ENCODE data around the gene NMNAT2. TPM values are rescaled to one million over a fixed set of nuclear protein-coding genes. Genes with fewer than 3 reads are reported as not detected.
"Not testable (repeated sequence)": the region's sequence is repeated elsewhere in the genome, so short reads cannot be mapped to it uniquely, and the experiment has no call there.

Gene NMNAT2
- total RNA-seq, 1 donor from 2014 or later = 0.49 TPM

- Histone ChIP-seq H3K4me1 (peaks cover 5% of the 10 kb centered on the region), H3K4me2 (no peak overlapping the region), H3K36me3 (no peaks in the 10 kb centered on the region), H3K4me3 (no peak overlapping the region), H3F3A (ENCODE audit: low read depth) (no peaks in the 10 kb centered on the region), H3K27me3 (no peaks in the 10 kb centered on the region), H3K9ac (no peak overlapping the region), H3K9me3 (ENCODE audit: low read depth) (no peaks in the 10 kb centered on the region), H3K79me2 (ENCODE audit: low read depth) (no peaks in the 10 kb centered on the region), H3K27ac (no peak overlapping the region), H4K20me1 (ENCODE audit: low read depth) (no peaks in the 10 kb centered on the region), H2AFZ (replicated peaks) (no peak overlapping the region)
- H3K36me3 Mint-ChIP-seq = no peaks in the 10 kb centered on the region
- DNase-seq (ENCODE audit: low spot score) = no peak
- H3K27me3 Mint-ChIP-seq (ENCODE audit: insufficient read depth, low read depth) = peaks cover 6% of the 10 kb centered on the region
- no peak for TF ChIP-seq CTCF (IDR thresholded peaks at IDR 0.05)
- no peak for TF ChIP-seq EZH2phosphoT487 (IDR thresholded peaks at IDR 0.05)
- no peak for TF ChIP-seq EZH2 (IDR thresholded peaks at IDR 0.05)
- no peak overlapping the region for H3K4me3 Mint-ChIP-seq
- H3K9me3 Mint-ChIP-seq = no peaks in the 10 kb centered on the region
- no peak overlapping the region for H3K27ac Mint-ChIP-seq
- H3K4me1 Mint-ChIP-seq = peaks cover 29% of the 10 kb centered on the region
Observed at GRCh38 chr1:183275322-183275721, 142.9 kb downstream of the NMNAT2 start.

- Histone ChIP-seq H3K27me3 (no peaks in the 10 kb centered on the region), H2AFZ (replicated peaks) (no peak overlapping the region), H3K4me3 (no peak overlapping the region), H3K9me3 (ENCODE audit: low read depth) (no peaks in the 10 kb centered on the region), H3K4me2 (no peak overlapping the region), H3K4me1 (peaks cover 5% of the 10 kb centered on the region), H3K9ac (no peak overlapping the region), H3F3A (ENCODE audit: low read depth) (no peaks in the 10 kb centered on the region), H4K20me1 (ENCODE audit: low read depth) (no peaks in the 10 kb centered on the region), H3K36me3 (no peaks in the 10 kb centered on the region), H3K27ac (no peak overlapping the region), H3K79me2 (ENCODE audit: low read depth) (no peaks in the 10 kb centered on the region)
- peaks cover 28% of the 10 kb centered on the region for H3K4me1 Mint-ChIP-seq
- DNase-seq (ENCODE audit: low spot score) = no peak
- peaks cover 6% of the 10 kb centered on the region for H3K27me3 Mint-ChIP-seq (ENCODE audit: insufficient read depth, low read depth)
- H3K4me3 Mint-ChIP-seq = no peak overlapping the region
- no peaks in the 10 kb centered on the region for H3K36me3 Mint-ChIP-seq
- no peak overlapping the region for H3K27ac Mint-ChIP-seq
- TF ChIP-seq EZH2 (IDR thresholded peaks at IDR 0.05) = no peak
- no peak for TF ChIP-seq EZH2phosphoT487 (IDR thresholded peaks at IDR 0.05)
- no peak for TF ChIP-seq CTCF (IDR thresholded peaks at IDR 0.05)
- no peaks in the 10 kb centered on the region for H3K9me3 Mint-ChIP-seq
Observed at GRCh38 chr1:183274836-183275235, 143.3 kb downstream of the NMNAT2 start.

GRCh38 chr1:183273984-183274383, 144.2 kb downstream of the NMNAT2 start:
- not testable (repeated sequence) for DNase-seq (ENCODE audit: low spot score); H3K9me3 ChIP-seq (ENCODE audit: low read depth); H4K20me1 ChIP-seq (ENCODE audit: low read depth); H3K9ac ChIP-seq; H3K4me2 ChIP-seq; H3K27ac Mint-ChIP-seq; H3K27me3 ChIP-seq; H3K4me3 ChIP-seq; H3K27me3 Mint-ChIP-seq (ENCODE audit: insufficient read depth, low read depth); H3K4me3 Mint-ChIP-seq; H3K4me1 ChIP-seq; H3K9me3 Mint-ChIP-seq; H3F3A ChIP-seq (ENCODE audit: low read depth); H3K79me2 ChIP-seq (ENCODE audit: low read depth); H3K36me3 ChIP-seq; H2AFZ ChIP-seq (replicated peaks); H3K36me3 Mint-ChIP-seq; H3K27ac ChIP-seq
- peaks cover 23% of the 10 kb centered on the region for H3K4me1 Mint-ChIP-seq

GRCh38 chr1:183273300-183273699, 144.9 kb downstream of the NMNAT2 start:
- no peaks in the 10 kb centered on the region for H3K9me3 Mint-ChIP-seq
- no peak for TF ChIP-seq EZH2phosphoT487 (IDR thresholded peaks at IDR 0.05)
- no peak for TF ChIP-seq EZH2 (IDR thresholded peaks at IDR 0.05)
- TF ChIP-seq CTCF (IDR thresholded peaks at IDR 0.05) = no peak
- Histone ChIP-seq H4K20me1 (ENCODE audit: low read depth) (no peaks in the 10 kb centered on the region), H3K36me3 (no peaks in the 10 kb centered on the region), H3K27me3 (no peaks in the 10 kb centered on the region), H2AFZ (replicated peaks) (no peak overlapping the region), H3F3A (ENCODE audit: low read depth) (no peaks in the 10 kb centered on the region), H3K4me2 (no peak overlapping the region), H3K4me1 (no peaks in the 10 kb centered on the region), H3K4me3 (no peak overlapping the region), H3K9me3 (ENCODE audit: low read depth) (no peaks in the 10 kb centered on the region), H3K27ac (no peak overlapping the region), H3K9ac (no peak overlapping the region), H3K79me2 (ENCODE audit: low read depth) (no peaks in the 10 kb centered on the region)
- no peak for DNase-seq (ENCODE audit: low spot score)
- no peak overlapping the region for H3K4me3 Mint-ChIP-seq
- no peaks in the 10 kb centered on the region for H3K36me3 Mint-ChIP-seq
- peaks cover 16% of the 10 kb centered on the region for H3K4me1 Mint-ChIP-seq
- H3K27me3 Mint-ChIP-seq (ENCODE audit: insufficient read depth, low read depth) = peaks cover 2% of the 10 kb centered on the region
- H3K27ac Mint-ChIP-seq = no peak overlapping the region
